ENCODE results near the gene ATP2C1.
"Not testable (repeated sequence)": the region's sequence is repeated elsewhere in the genome, so short reads cannot be mapped to it uniquely, and the experiment has no call there.

The ATP2C1 gene, protein sequence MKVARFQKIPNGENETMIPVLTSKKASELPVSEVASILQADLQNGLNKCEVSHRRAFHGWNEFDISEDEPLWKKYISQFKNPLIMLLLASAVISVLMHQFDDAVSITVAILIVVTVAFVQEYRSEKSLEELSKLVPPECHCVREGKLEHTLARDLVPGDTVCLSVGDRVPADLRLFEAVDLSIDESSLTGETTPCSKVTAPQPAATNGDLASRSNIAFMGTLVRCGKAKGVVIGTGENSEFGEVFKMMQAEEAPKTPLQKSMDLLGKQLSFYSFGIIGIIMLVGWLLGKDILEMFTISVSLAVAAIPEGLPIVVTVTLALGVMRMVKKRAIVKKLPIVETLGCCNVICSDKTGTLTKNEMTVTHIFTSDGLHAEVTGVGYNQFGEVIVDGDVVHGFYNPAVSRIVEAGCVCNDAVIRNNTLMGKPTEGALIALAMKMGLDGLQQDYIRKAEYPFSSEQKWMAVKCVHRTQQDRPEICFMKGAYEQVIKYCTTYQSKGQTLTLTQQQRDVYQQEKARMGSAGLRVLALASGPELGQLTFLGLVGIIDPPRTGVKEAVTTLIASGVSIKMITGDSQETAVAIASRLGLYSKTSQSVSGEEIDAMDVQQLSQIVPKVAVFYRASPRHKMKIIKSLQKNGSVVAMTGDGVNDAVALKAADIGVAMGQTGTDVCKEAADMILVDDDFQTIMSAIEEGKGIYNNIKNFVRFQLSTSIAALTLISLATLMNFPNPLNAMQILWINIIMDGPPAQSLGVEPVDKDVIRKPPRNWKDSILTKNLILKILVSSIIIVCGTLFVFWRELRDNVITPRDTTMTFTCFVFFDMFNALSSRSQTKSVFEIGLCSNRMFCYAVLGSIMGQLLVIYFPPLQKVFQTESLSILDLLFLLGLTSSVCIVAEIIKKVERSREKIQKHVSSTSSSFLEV

DNA sequence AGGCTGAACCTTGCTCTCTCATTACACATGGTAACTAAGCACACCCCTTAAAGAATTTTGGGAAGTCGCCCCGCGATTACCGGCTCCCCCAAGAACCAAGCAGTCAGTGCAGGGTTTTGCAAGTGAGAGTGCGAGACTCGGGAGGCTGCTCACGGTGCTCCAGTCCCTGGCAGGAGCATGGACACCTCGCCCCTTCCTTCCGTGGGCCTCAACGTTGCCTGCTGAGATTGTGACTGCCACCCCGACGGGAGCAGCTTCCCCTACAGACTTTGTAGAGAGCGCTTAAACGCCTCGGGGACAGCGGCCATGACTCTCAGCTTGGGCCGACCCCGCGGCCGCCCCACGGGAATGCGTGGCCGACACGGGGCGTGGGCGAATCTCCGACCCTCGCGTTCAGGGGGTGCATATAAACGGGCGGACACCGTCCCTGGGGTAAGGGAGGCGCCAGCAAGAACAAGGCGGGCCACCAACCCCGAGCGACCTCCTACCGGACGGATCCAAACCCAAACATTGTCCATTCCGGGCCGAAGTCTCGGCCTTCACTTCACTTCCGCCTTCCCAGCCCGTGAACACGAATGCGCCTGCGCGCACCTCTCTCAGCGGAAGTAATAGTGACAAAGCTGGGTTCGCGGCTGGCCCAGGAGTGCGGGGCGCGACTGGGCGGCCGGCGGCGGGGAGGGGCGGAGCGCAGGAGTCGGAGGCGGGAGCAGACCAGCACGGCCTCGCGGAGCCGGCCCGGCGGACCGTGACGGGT, at the start of gene ATP2C1:
TSS of gene ATP2C1 (plus strand) at position 709 of the 754 bp plus-strand sequence. CDS start 686 bp downstream, outside the sequence.
- DNase-seq = peak; percentile 96

DNA sequence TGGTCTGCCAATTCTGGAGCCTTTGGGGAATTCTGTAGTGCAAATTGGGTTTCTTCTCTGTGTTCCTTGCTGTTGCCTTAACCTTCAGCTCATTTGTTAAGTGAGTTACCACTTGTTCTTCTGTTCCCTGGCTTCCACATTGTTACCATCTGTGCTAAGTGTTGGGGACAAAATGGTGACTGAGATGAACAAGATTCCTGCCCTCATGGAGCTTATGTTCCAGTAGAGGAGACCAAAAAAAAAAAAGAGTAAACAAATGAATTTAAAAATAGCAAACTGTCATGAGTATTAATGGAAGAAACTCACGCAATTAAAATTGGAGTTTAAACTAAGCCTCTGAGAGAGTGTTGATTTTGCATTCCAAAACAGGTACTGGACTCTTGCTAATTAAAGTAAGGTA, 49.4 kb upstream of the ATP2C1 start:
- DNase-seq = no peak

DNA sequence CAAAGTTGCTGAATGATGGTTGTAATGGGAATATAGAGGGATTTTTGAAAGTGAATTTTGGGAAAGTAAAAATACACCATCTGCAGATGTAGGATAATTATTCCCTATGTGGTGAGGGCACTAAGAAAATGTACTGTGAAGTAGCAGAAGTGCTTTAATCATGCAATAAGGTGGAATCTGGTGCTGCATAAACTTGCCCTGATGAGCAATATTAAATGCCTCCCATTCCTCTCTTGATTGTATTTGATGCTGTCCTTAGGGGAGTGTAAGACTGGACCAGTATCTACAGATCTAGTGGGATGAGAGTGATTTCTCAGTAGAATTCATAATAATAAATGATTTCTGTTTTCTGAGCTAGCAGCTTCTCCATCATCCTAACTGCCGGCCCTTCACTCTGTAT, 47.7 kb upstream of the ATP2C1 start:
- DNase-seq = no peak

DNA sequence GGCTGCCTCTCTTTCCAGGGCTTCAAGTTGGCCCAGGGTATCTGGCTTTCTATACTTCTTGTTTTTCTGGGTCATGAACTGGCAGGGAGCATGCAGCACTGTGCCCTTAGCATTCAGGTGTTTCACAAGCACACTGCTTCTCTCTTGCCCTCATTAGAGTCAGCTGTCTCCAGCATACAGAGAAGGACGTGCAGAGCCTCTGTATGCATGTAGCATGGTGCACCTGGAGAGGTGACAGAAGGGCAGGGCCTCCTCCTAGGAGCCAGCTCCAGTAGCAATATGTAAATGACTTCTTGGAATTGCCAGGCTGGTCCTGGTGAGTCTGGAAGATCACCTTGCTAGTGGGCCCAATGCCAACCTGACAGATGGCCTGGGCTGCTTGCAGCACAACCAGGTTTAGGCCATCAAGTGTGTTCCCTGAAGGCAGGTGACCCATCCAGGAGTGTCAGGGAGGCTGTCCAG, 44.8 kb upstream of the ATP2C1 start:
- no peak for DNase-seq

DNA sequence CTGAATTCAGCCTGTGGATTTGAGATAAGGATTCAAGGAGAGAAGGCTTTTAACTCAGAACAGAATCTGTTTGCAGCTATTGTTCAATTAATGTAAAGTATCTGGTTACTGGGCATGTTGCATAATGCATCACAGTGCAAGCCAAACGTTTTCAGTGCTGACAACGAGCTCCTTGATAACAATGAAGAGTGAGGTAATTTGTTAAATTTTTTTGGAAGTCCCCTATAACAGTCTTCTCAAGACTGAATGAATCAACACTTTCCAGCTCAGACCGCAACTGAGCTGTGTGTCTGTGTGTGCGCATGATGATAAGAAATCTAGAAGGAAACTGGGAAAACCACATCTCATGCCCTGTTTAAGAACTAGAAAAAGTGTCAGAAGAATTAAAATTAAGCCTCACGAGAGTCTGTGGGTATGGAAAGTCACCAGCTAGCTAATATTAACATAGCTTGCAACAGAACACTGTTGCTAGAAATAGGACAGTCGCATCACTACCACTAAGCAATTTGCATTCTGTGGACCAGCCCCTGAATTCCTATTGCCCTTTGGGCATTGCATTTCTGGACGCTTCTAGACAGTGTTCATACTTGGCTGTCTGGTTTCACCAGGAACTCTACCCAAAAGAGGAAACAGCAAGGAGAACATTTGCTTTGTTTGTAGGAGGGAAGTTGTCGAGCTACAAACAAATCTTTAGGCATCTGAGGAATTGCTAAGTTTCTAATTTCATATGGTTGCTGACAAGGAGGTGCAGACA, 43.7 kb upstream of the ATP2C1 start:
- no peak for DNase-seq

DNA sequence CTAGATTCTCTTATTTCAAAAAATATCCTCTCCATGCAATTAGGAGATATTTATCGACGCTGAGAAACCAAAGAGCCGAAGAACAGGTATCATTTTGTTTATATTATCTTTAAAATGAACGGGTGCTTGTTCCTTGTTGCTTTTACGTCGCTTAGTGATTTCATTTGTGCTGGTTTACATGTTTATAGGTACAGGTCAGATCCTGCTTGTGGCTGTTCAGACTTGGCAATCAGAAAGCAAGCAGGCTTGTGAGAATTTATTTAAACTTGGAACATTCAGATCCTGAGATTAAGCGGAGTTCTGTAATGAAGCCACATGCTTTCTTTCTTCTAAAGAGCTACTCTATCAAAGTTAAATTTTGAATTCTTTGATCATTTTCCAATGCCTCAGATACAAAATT, 43.0 kb upstream of the ATP2C1 start:
- no peak for DNase-seq

DNA sequence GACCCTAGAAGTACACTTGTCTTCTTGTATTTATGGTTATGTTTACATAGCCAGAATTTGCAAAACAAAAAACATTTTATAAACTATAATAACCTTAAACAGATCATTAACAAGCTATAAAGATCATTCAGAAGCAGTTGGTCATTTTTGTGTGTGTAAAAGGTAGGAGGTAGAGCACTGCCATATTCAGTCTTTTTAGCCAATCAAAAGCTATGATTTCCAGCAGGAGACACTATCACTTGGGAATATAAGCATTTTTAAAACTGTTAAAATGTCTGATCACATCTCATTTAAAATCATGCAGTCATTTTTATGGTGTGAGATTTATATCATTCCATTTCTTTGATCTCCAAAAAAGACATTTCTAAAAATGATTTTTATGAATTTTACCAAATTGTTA, 42.6 kb upstream of the ATP2C1 start:
- DNase-seq = no peak

DNA sequence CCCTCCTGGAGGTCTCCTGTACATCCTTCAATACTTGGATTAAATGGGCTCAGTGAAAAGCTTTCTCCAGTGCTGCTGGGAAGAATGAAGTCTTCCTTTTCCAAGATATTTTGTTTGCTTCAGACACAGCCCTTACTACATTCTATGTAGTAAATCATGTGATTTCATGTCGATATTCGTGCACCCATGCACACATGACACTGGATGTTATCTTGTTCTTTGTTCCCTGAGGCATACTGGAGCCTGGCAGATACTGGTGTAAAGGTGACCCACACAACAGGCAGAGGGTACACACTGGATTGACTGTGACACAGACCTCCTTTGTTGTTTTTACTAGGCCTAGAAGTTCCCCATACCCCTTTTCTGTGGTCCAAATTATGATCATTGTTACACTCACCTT, 40.3 kb upstream of the ATP2C1 start:
- no peak for DNase-seq

DNA sequence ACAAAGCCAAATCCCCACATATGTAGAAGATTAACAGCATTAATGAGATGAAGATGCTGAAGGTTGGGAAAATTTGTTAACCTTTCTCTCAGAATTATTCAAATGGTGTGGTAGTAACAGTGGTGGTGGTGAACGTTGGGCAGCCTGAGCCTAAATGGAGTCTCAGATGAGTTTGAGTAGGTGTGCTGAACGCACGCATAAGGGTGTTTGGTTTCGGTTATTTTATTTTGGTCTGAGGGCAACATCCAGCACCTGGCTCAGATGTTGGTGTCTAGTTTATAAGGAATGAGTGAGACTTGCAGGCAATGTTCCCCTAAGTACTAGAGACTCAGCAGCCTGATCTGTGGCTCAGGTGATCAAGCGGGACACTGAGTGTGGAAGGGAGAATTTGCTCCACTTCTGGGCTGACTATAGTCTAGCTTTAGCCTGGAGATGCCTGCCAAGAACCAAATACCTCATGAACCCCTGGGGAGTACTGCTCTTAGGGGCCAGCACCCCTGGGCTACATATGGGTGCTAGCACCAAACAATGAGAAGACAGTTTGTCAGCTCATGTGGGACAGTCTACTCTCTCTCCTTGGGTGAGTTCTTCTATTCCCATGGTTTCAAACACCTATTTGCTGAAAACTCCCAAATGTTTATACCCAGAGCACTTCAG, 39.5 kb upstream of the ATP2C1 start:
- DNase-seq = no peak

DNA sequence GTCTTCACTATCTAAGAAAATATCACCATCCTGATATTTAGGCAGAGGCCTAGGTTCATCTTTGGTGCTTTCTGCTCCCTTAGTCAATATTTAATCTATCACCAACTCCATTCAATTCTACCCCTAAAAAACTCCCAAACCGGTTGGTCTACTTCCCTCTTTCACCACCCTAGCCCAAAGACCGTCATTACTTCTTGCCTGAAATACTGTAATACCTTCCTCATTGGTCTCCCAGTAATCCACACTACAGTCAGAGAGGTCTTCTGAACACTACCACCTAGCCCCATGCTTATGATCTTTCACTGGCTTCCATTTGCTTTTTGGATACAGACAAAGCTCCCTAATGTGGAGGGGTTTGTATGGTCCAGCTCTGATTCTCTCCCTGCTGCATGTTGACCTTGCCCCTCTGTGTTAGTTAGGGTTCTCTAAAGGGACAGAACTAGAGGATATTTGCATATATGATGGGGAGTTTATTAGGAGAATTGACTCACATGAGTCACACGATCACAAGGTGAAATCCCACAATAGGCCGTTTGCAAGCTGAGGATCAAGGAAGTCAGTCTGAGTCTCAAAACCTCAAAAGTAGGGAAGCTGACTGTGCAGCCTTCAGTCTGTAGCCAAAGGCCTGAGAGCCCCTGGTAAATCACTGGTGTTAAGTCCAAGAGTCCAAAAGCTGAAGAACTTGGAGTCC, 36.4 kb upstream of the ATP2C1 start:
- no peak for DNase-seq

DNA sequence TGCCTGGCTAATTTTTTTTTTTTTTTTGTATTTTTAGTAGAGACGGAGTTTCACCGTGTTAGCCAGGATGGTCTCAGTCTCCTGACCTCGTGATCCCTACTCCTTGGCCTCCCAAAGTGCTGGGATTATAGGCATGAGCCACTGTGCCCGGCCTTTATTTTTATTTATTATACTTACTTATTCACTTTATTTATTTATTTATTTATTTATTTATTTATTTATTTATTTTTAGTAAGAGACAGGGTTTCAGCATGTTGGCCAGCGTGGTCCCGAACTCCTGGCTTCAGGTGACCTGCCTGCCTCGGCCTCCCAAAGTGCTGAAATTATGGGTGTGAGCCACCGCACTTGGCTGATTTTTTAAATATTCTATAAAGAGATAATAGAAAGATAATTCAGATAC, 31.8 kb upstream of the ATP2C1 start:
- not testable (repeated sequence) for DNase-seq

DNA sequence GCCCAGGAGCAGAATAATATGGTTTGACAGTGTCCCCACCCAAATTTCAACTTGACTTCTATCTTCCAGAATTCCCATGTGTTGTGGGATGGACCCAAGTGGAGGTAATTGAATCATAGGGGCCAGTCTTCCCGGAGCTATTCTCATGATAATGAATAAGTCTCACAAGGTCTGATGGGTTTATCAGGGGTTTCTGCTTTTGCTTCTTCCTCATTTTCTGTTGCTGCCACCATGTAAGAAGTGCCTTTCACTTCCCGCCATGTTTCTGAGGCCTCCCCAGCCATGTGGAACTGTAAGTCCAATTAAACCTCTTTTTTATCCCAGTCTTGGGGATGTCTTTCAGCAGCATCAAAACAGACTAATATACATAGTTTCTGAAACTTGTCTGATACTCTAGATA, 28.4 kb upstream of the ATP2C1 start:
- no peak for DNase-seq

DNA sequence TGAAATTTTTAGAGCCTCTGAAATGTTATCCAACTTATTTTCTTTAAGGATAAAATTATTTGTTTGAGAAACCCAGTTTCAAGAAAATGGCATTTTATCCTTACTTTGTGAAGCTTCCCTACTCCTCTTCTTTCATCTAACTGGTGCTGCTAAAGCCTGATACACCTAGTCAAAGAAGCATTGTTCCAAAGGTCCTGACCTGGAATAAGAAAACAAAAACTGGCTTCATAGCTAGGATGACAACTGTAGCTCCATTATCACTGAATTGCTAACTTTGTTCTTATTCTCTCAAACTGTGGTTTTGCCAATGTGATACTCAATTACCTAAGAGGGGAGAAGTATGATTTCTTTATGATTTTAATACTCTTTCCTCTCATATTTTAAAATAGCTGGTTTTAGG, 27.6 kb upstream of the ATP2C1 start:
- no peak for DNase-seq

DNA sequence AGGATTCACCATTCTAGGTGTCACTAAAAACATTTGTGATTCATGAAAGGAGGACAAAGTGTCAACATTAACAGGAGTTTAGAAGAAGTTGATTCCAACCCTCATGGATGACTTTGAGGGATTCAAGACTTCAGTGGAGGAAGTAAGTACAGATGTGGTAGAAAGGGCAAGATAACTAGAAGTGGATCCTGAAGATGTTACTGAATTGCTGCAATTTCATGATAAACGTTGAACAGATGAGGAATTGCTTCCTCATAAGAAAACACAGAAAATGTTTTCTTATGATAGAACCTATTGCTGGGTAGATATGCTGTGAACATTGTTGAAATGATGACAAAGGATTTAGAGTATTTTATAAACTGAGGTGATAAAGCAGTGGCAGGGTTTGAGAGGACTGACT, 23.5 kb upstream of the ATP2C1 start:
- no peak for DNase-seq

DNA sequence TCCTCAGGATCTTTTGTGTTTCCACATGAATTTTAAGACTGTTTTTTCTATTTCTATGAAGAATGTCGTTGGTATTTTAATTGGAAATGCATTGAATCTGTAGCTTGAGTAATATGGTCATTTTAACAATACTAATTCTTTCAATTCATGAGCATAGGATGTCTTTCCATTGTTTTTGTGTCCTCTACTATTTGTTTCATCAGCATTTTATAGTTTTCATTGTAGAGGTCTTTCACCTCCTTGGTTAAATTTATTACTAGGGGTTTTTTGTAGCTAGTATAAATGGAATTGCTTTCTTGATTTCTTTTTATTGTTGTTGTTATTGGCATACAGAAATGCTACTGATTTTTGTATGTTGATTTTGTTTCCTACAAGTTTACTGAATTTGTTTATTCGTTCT, 17.3 kb upstream of the ATP2C1 start:
- DNase-seq = no peak

DNA sequence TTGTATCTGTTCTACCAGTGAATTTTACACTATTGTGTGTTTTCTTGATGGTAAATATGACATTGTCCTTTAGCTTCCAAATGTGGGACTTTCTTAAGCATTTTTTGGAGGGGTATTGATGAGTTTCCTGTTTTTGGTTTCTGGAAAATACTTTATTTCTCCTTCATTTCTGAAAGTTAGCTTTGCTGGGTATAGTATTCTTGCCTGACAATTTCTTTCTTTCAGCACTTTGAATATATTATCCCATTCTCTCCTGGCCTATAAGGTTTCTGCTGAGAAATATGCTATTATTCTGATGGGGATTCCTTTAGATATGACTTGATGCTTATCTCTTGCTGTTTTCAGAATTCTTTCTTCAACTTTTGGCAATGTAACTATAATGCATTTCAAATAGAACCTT, 15.4 kb upstream of the ATP2C1 start:
- no peak for DNase-seq

DNA sequence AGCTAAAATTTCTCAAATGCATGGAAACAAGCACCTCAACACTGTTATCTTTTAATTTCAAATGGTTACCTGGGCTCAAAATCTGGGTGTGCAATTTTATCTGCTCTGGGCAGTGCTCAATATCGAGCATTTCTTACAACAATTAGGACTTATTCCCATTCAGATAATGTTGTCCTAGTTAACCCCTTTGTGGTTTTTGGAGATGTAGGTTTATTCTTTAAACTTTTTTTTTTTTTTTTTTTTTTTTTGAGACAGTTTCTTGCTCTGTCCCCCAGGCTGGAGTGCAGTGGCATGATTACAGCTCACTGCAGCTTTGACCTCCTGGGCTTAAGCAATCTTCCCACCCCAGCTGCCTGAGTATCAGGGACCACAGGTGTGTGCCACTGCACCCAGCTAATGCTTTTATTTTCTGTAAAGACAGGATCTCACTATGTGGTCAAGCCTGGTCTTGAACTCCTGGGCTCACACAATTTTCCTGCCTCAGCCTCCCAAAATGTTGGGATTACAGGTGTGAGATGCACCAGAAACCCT, 4.4 kb upstream of the ATP2C1 start:
- DNase-seq = no peak

DNA sequence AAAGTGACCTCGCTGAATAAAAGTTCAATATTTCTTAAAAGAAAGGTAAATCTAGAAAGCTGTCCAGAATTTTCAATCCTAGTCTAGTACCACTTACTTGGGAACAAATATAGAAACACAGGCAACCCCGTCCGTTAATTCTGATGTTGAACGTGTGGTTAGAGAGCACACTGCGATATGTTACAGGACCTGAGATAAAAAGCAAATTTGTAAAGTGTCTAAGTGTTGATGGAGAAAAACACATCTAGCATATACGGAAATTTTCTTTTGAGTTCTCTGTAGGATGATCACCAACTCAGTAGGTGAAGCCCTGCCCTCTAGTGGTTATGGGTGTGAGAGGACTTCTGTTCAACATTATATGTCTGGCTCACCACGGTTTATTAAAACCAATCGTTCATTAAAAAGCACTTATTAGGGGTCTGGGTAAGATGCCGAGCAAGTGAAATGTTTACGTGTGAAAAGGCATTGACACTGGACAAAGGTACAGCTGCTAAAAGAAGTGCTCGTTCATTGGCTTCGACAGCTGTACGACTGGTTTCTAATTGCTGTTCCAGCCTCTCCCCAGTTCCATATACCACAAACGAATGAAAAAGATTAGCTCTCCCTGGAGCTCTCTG, 1.0 kb upstream of the ATP2C1 start:
- peak; percentile 49 for DNase-seq

DNA sequence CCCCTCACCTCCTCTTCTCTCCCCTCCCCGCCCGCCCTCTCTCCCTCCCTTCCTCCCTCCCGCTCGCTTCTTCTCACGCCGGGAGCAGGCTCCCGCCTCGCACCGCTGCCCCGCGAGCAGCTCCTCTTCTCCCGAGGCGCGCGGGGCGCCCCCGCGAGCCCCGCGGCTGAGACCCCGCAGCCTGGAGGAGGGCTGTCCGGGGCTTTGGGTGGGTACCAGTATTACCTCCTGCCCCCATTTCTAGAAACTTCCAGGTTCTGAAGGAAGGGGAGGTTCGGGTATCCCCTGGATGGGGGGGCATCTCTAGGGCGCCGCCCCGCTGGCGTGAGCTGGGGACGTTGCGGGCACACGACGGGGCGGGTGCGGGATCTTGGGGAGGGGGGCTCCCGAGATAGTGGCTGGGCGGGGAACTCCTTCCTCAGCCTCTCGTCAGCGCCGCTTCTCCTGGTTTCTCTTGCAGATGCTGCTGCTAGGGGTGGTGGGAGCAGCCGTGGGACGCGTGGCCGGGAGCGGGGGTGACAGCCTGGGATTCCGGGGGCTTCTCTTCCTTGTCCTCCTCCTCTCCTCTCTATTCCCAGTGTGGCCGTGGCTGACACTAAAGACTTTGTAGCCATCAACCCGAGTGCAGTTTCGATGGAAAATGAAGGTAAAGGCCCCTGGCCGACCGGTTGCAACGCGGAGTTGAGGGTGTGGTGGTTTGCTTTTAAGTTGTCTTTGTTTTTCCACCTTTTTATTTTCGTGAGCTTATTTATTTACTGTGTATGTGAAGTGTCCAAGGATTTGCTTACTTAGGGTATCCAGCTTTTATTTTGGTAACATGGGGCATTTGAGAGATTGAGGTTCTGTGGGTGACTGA, 474 bp downstream of the ATP2C1 start:
- DNase-seq = peak; percentile 13

DNA sequence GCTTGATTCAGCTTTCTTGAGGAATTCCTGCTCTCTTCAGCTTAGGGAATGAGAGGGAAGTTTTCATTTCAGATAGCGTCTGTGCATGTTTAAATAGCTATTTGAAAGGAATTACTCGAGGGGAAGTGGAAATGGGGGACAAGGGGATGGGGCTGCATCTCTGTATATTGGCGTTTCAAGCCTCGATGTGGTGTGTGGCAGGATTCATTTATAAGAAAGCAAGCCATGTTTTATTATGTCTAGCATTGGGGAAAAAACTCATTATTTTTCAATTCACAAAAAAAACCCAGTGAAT, 1.0 kb downstream of the ATP2C1 start:
- DNase-seq = no peak

Data from amniotic stem cell (primary cell).